ENCODE results near the gene ERMAP.

ERMAP gene

DNA sequence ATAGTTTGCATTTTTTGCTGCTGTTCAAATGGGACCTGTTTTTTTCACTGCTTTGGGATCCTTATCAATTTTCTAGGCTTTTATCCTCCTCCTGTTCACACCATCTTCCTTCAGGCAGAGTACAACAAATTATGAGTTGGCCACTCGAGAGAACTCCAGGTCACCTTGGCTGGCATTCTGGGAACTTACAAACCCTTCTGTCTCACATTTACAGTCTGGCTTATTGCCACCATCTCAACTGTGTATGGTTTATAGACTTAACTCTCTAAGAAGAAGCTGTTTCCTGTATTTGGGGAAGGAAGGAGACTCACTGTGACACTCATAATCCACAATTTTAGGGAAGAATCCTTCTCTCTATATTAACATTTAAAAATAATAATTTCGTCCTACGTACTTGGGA, 24.1 kb downstream of the ERMAP start:
- TF ChIP-seq, protein P1, sequence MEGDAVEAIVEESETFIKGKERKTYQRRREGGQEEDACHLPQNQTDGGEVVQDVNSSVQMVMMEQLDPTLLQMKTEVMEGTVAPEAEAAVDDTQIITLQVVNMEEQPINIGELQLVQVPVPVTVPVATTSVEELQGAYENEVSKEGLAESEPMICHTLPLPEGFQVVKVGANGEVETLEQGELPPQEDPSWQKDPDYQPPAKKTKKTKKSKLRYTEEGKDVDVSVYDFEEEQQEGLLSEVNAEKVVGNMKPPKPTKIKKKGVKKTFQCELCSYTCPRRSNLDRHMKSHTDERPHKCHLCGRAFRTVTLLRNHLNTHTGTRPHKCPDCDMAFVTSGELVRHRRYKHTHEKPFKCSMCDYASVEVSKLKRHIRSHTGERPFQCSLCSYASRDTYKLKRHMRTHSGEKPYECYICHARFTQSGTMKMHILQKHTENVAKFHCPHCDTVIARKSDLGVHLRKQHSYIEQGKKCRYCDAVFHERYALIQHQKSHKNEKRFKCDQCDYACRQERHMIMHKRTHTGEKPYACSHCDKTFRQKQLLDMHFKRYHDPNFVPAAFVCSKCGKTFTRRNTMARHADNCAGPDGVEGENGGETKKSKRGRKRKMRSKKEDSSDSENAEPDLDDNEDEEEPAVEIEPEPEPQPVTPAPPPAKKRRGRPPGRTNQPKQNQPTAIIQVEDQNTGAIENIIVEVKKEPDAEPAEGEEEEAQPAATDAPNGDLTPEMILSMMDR (IDR thresholded peaks at IDR 0.05; ENCODE audit: low read depth, low read length, missing control alignments) = no peak
- no peak overlapping the region for H3K4me3 ChIP-seq (replicated peaks; ENCODE audit: low read depth, low read length)
- no peak for DNase-seq (ENCODE audit: extremely low read depth, low read depth)

DNA sequence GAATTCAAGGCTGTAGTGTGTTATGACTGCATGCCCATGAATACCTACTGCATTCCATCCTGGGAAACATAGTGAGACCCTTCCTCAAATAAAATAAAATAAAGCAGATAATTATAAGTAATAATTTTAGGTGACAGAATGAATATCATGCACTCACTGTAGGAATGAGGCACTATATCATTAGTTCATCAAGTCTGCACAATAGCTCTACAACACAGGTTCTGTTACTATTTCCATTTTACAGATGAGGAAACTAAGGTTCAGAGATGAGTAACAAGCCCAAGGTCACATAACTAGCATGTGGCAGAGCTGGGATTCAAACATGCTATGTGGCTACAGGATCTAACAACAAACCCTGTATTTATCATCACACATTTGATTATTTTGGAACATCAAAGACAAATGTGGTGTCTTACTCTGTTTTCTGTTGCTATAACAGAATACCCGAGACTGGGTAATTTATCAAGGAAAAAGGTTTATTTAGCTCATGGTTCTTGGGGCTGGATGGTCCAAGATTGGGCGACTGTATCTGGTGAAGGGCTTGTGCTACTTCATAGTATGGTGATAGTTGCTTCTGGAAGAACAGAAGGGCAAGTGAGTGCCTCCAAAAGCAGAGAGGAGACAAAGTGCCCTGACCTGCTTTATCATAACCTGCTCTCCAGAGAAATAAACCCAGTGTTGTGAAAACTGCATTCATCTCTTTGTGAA, 24.7 kb downstream of the ERMAP start:
- no peak for DNase-seq (ENCODE audit: extremely low read depth, low read depth)
- H3K4me3 ChIP-seq (replicated peaks; ENCODE audit: low read depth, low read length) = no peak overlapping the region
- TF ChIP-seq, protein P1 (IDR thresholded peaks at IDR 0.05; ENCODE audit: low read depth, low read length, missing control alignments) = no peak

DNA sequence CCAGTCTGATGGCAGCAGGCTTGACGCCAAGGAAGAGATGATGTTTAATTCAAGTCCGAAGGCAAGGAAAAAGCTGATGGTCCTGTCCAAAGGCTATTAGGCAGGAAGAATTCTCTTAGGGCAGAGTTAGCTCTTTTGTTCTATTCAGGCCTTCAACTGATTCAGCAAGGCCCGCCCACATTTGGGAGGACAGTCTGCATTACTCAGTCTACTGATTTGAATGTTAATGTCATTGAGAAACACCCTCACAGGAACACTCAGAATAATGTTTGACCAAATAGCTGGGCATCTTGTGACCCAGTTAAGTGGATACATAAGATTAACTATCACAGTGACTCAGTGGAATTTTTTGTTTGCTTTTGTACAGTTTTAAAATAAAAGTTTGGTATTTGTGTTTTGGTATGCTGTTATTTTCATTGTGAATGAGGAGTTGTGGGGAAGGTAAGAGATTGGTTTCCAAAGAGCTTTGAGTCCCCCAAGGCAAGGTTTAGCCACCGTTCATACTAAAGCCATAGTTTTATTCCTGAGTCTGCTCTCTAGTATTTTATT, 27.7 kb downstream of the ERMAP start:
- TF ChIP-seq, protein P1 (IDR thresholded peaks at IDR 0.05; ENCODE audit: low read depth, low read length, missing control alignments) = no peak
- no peak for DNase-seq (ENCODE audit: extremely low read depth, low read depth)
- no peak overlapping the region for H3K4me3 ChIP-seq (replicated peaks; ENCODE audit: low read depth, low read length)

DNA sequence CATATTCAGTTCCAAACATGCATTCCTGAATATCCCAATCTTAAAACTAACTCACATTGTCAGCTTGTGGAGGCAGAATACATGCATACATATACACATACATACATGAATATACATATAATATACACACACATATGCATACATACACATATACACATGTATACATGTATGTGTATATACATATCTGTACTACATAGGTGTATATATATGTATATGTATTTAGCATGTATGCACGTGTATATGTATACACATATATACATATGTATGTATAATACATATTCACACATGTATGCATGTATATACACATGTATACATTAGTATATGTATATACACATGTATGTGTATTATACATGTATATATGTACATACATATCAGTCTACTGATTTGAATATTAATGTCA, 28.3 kb downstream of the ERMAP start:
- peak overlapping the region; percentile 68 for H3K4me3 ChIP-seq (replicated peaks; ENCODE audit: low read depth, low read length)
- no peak for DNase-seq (ENCODE audit: extremely low read depth, low read depth)
- TF ChIP-seq, protein P1 (IDR thresholded peaks at IDR 0.05; ENCODE audit: low read depth, low read length, missing control alignments) = no peak

DNA sequence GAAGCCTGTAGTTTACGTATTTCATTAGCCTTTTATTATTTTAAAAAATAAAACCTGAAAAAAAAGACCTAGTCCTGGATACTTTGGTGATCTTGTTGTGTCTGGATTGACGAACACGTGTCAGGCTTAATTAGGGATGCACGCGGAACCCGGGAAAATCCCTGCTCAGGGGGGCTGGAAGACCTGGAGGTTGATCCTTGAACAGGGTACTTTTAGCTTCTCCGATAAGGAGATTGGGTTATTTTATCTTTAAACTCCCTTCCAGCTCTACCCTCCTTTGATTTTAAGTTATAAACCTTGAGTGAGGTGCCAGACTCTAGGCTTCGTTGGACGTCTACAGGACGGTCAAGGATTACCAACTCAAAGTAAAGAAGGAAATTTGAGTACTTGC, 28.9 kb downstream of the ERMAP start:
- peak overlapping the region; percentile 68 for H3K4me3 ChIP-seq (replicated peaks; ENCODE audit: low read depth, low read length)
- TF ChIP-seq, protein P1 (IDR thresholded peaks at IDR 0.05; ENCODE audit: low read depth, low read length, missing control alignments) = no peak
- DNase-seq (ENCODE audit: extremely low read depth, low read depth) = no peak

DNA sequence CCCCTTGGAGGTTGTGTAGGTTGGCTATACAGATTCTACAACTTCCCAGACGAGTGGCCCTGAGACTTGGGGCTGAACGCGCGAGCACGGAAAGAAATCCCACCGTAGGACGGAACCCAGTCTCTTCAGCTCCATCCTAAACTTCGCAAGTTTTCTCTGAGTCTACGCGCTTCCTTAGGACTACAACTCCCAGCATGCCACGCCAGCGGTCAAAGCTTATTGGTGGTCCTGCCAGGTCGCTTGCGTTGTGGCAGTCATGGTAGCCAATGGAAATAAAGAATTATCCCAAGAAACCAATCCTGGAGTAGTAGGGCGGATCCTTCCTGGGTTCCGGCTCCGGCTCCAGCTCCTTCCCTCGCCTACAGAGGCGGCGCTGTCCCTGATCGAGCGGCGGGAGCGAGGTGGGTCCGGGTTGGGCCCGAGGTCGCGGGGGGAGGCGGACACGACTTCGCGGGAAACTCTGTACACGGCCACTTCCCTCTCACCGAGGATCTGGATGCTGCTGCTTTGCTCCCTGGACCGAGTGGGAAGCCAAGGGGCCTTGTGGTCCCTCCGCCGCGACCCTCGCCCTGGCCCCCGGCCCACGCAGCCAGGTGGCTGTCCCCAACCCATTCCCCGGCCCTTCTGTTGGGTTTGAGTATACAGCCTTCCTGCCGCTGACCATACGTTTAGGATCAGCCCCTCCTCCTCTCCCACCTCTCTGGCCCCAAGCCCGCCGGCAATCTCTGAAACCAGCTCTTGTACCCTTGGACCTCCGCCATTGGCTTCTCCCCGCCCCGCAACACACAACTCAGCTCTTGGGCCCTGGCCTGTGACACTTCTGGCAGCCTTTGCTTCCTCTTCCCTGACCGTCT, 29.6 kb downstream of the ERMAP start, which contains the start of gene ZNF691:
ZNF691 (plus strand) TSS at position 357 of the 854 bp plus-strand sequence. CDS start 3,046 bp downstream, outside the sequence.
- peak; percentile 96 for DNase-seq (ENCODE audit: extremely low read depth, low read depth)
- TF ChIP-seq, protein P1 (IDR thresholded peaks at IDR 0.05; ENCODE audit: low read depth, low read length, missing control alignments) = peak; percentile 46

More for the DNA sequence above, 29.6 kb downstream of the ERMAP start, which contains the start of gene ZNF691:
- H3K4me3 ChIP-seq (replicated peaks; ENCODE audit: low read depth, low read length) = peak within 1 kb of the TSS; percentile 68
